ENCODE data around the gene SLC22A15.

Gene SLC22A15

DNA sequence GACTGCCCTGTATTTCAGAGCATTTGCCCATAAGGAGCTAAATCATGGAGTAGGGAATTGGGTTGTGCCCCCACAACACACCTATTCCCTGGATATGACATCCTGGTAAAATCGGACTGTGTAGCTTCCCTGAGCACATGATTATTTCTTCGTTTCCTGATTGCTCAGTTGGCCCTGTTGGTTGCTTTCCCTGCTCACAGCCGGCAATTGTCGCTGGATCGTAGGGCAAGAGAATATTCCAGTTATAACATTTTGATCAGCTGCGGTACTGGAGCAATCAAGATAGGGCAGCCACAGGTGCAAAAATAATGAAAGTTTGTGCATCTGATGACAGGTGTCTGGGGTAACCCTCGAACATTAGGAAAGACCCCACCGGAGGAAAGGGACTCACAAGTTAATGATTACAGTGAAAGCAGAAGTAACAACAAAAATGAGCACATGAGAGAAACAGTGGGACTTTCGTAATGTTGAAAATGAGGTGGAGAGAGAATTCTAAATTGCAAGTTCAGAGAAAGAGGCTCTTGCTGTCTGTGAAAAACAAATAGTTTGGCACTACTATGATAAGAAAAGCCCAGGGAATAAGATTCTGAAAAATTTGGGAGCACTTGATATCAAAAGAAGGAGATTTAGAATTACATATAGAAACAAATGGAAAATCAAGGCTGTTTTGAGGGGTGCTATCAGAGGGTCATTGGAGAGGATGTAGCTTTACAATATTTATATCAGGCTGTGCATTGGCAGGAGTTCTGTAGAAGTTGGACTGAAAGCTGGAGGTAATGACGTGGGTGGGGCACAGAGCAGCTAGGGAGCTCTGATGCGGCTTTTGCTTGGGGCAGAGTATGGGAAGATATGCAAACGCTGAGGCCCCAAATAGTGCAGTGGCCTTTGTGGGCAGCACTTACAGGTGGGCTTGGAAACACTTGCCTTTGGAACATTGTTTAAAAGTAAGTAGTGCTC is 134.5 kb downstream of the SLC22A15 start, which contains the start of gene MAB21L3:
MAB21L3 (plus strand) TSS at position 833 of the 957 bp plus-strand sequence. CDS start 1,217 bp downstream, outside the sequence.
- TF ChIP-seq TAF1 (IDR thresholded peaks at IDR 0.05; ENCODE audit: borderline replicate concordance, insufficient read depth, low read length) (no peak), SIN3A (IDR thresholded peaks at IDR 0.05; ENCODE audit: borderline replicate concordance, insufficient read depth, low read length) (no peak), POLR2AphosphoS5 (IDR thresholded peaks at IDR 0.05; ENCODE audit: low read depth, low read length) (no peak), FOXP2 (optimal IDR thresholded peaks at IDR 0.05; ENCODE audit: borderline replicate concordance, extremely low read depth, extremely low read length, insufficient read depth) (no peak)
- TF ChIP-seq, protein P1, sequence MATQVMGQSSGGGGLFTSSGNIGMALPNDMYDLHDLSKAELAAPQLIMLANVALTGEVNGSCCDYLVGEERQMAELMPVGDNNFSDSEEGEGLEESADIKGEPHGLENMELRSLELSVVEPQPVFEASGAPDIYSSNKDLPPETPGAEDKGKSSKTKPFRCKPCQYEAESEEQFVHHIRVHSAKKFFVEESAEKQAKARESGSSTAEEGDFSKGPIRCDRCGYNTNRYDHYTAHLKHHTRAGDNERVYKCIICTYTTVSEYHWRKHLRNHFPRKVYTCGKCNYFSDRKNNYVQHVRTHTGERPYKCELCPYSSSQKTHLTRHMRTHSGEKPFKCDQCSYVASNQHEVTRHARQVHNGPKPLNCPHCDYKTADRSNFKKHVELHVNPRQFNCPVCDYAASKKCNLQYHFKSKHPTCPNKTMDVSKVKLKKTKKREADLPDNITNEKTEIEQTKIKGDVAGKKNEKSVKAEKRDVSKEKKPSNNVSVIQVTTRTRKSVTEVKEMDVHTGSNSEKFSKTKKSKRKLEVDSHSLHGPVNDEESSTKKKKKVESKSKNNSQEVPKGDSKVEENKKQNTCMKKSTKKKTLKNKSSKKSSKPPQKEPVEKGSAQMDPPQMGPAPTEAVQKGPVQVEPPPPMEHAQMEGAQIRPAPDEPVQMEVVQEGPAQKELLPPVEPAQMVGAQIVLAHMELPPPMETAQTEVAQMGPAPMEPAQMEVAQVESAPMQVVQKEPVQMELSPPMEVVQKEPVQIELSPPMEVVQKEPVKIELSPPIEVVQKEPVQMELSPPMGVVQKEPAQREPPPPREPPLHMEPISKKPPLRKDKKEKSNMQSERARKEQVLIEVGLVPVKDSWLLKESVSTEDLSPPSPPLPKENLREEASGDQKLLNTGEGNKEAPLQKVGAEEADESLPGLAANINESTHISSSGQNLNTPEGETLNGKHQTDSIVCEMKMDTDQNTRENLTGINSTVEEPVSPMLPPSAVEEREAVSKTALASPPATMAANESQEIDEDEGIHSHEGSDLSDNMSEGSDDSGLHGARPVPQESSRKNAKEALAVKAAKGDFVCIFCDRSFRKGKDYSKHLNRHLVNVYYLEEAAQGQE (IDR thresholded peaks at IDR 0.05; ENCODE audit: insufficient read depth in 1 of 2, low read depth in 2 of 2, low read length in 2 of 2): no peak

DNA sequence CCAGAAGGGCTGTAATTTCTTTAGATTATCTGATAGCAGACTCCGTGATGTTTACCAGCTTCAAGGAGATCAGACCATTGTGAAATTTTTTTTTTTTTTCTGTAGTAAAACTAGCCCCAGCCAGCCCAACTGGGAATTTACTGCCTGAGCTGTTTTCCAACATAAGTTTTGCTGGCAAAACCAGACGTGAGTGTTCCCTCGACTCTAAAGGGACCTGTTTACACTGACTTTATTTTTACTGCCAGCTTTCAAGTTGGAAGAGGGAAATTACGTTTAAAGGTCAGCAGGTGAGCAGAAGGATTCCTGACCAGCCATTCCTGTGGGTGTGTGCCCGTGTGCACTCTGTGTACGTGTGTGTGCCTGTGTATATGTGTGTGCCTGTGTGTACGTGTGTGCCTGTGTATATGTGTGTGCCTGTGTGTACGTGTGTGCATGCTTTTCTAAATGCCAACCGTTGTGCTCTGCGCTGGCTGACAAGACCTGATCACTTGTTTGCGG is 135.3 kb downstream of the SLC22A15 start:
- TF ChIP-seq POLR2AphosphoS5 (IDR thresholded peaks at IDR 0.05; ENCODE audit: low read depth, low read length): no peak
- no peak for TF ChIP-seq FOXP2 (optimal IDR thresholded peaks at IDR 0.05; ENCODE audit: borderline replicate concordance, extremely low read depth, extremely low read length, insufficient read depth)
- no peak for TF ChIP-seq SIN3A (IDR thresholded peaks at IDR 0.05; ENCODE audit: borderline replicate concordance, insufficient read depth, low read length)

DNA sequence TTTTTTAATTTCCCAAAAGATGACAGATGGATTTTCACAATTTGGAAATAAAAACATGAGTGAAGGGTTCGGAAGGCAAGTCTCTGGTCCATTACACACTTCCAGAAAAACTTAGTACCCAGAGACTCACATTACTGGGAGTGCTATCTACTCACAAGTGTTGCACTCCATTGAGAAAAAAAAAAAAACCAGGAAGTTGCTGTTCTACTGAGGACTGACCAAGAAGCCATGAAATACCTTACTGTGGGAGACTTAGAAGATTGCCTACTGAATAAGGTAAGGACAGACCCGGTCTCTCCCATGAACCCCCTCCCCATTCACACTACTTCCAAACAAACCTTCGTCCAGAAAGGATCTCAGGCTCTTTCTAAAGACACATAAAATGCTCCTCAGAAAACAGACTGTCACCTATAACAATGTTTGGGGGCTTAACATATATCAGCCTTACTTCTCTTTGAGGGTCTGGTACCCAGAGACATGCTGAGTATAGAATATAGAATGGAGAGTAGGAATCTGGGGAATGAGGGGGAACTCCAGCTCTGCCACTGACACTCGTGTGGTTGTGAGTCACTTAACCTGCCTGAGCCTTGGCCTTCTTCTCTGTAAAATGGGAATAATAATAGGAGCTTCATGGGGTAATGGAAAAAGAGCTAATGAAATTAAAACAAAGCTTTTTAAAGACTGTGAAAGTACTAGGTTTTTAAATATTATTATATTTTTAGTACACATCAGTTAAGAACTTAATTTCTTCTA is 136.3 kb downstream of the SLC22A15 start:
- TF ChIP-seq SIN3A (IDR thresholded peaks at IDR 0.05; ENCODE audit: borderline replicate concordance, insufficient read depth, low read length): no peak
- TF ChIP-seq, protein P1 (IDR thresholded peaks at IDR 0.05; ENCODE audit: insufficient read depth in 1 of 2, low read depth in 2 of 2, low read length in 2 of 2): no peak
- TF ChIP-seq TAF1 (IDR thresholded peaks at IDR 0.05; ENCODE audit: borderline replicate concordance, insufficient read depth, low read length): no peak
- no peak for TF ChIP-seq POLR2AphosphoS5 (IDR thresholded peaks at IDR 0.05; ENCODE audit: low read depth, low read length)
- no peak for TF ChIP-seq FOXP2 (optimal IDR thresholded peaks at IDR 0.05; ENCODE audit: borderline replicate concordance, extremely low read depth, extremely low read length, insufficient read depth)

DNA sequence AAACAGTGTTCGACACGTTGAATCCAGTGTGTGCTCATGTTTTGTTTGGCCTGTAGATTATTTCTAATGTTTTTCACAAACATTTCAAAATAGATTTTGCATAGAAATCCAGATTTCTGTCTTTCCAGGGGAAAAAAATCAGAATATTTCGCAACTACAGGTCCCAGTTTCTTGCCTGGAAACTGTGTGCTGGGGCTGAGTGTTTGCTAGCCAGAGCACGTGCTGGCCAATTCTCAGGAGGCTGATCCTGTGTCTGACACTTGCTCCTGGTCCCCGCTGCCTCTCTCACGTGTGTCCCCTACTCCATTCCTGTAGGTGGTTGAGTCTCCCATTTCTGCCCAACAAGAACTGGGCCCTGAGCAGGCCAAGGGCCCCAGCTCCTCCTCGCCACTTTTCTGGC is 137.3 kb downstream of the SLC22A15 start:
- TF ChIP-seq, protein P1 (IDR thresholded peaks at IDR 0.05; ENCODE audit: insufficient read depth in 1 of 2, low read depth in 2 of 2, low read length in 2 of 2): no peak
- TF ChIP-seq TAF1 (IDR thresholded peaks at IDR 0.05; ENCODE audit: borderline replicate concordance, insufficient read depth, low read length): no peak

Data from PFSK-1 (cell line).